ENCODE measurements around the gene MRPL45. TPM values are rescaled to one million over a fixed set of nuclear protein-coding genes. Genes with fewer than 3 reads are reported as not detected.

The MRPL45 gene
- total and polyA plus RNA-seq, 2 experiments from 2014 or later = 42.6 to 63.9 TPM

DNA sequence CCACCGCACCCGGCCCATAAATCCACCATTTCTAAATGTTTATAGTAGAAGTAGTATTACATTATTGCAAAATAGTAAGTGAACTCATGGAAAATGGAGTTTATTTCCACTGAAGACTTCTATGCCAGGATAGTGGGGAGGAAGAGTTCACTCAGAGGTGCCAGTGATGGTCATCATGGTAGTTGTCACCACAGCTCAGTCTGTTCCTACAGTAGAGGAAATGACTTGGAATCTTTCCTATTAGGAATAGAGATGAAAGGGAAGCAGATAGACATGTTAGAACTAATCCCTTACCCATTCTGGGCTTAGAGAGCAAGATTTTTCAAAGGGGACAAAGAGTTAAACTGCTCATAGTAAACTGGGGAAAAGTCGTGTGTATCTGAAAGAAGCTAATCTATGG, 20.1 kb downstream of the MRPL45 start (continued):
- no peak for TF ChIP-seq CTCF (conservative IDR thresholded peaks at IDR 0.05; ENCODE audit: low read depth in 2 of 2)

GRCh38 chr17:38320482-38320881, 23.5 kb downstream of the MRPL45 start:
- no peak for TF ChIP-seq REST (IDR thresholded peaks at IDR 0.05; ENCODE audit: unreplicated experiment)
- TF ChIP-seq EZH2 (IDR thresholded peaks at IDR 0.05; ENCODE audit: low read depth, unreplicated experiment) = no peak
- no peak for TF ChIP-seq CTCF (conservative IDR thresholded peaks at IDR 0.05; ENCODE audit: low read depth in 2 of 2)
- Mint-ChIP-seq H3K9me3 (no peaks in the 10 kb centered on the region), H3K27ac (no peak overlapping the region), H3K36me3 (ENCODE audit: low read depth) (peaks cover 50% of the 10 kb centered on the region), H3K27me3 (ENCODE audit: insufficient read depth, low read depth, poor library complexity) (peaks cover 5% of the 10 kb centered on the region), H3K4me3 (no peak overlapping the region), H3K4me1 (peaks cover 17% of the 10 kb centered on the region)
- Histone ChIP-seq H3K4me2 (no peak overlapping the region), H3K9me2 (ENCODE audit: insufficient read depth) (no peaks in the 10 kb centered on the region), H3K27ac (ENCODE audit: low read depth) (no peak overlapping the region), H4K20me1 (replicated peaks; ENCODE audit: insufficient read depth) (peaks cover 8% of the 10 kb centered on the region; the same call in 1 of the 2 replicates), H3K4me3 (no peak overlapping the region), H3K4me1 (ENCODE audit: insufficient read depth) (peaks cover 15% of the 10 kb centered on the region), H3K36me3 (ENCODE audit: insufficient read depth) (peaks cover 19% of the 10 kb centered on the region), H2AFZ (no peak overlapping the region), H3K79me2 (replicated peaks; ENCODE audit: insufficient read depth) (no peaks in the 10 kb centered on the region), H3K27me3 (ENCODE audit: insufficient read depth) (no peaks in the 10 kb centered on the region), H3F3A (replicated peaks; ENCODE audit: low read depth) (peaks cover 18% of the 10 kb centered on the region; the same call in 1 of the 2 replicates)
- DNase-seq (ENCODE audit: low spot score) = no peak
- ATAC-seq = no peak

Measured in GM23338 (cell line).